GM12873 (cell line): ENCODE data around the gene ARHGDIA.

Experiments
- CTCF ChIP-seq: IDR thresholded peaks from 2 replicates; pipeline ENCODE4 v1.5.1; 2012; ENCODE audit warnings: low read depth, mild to moderate bottlenecking, moderate library complexity, low read length, control low read depth; ENCODE audit not compliant: insufficient read depth; ENCODE audit errors: missing control alignments

ARHGDIA gene

GRCh38 chr17:81845881-81846742 lies 25.0 kb downstream of the ARHGDIA start:
- no peak for TF ChIP-seq CTCF

GRCh38 chr17:81845361-81845760 lies 25.8 kb downstream of the ARHGDIA start:
- TF ChIP-seq CTCF = no peak

- no peak for TF ChIP-seq CTCF
Observed at GRCh38 chr17:81844887-81845286, 26.2 kb downstream of the ARHGDIA start.

- no peak for TF ChIP-seq CTCF
Observed at GRCh38 chr17:81844327-81844851, 26.7 kb downstream of the ARHGDIA start.

- TF ChIP-seq CTCF = no peak
Observed at GRCh38 chr17:81843713-81844326, 27.3 kb downstream of the ARHGDIA start.

- no peak for TF ChIP-seq CTCF
Observed at GRCh38 chr17:81842725-81843504, 28.2 kb downstream of the ARHGDIA start.

GRCh38 chr17:81842378-81842724 lies 28.8 kb downstream of the ARHGDIA start:
- no peak for TF ChIP-seq CTCF
